ENCODE results near the gene SUMF2. TPM values are rescaled to one million over a fixed set of nuclear protein-coding genes. Genes with fewer than 3 reads are reported as not detected.
A peak's percentile ranks its signal among the peaks of the same experiment; 100 is the strongest.
"Not testable (repeated sequence)": the region's sequence is repeated elsewhere in the genome, so short reads cannot be mapped to it uniquely, and the experiment has no call there.

The SUMF2 gene
- total and polyA plus RNA-seq, 2 experiments from 2014 or later = 32.9 to 45.7 TPM

DNA sequence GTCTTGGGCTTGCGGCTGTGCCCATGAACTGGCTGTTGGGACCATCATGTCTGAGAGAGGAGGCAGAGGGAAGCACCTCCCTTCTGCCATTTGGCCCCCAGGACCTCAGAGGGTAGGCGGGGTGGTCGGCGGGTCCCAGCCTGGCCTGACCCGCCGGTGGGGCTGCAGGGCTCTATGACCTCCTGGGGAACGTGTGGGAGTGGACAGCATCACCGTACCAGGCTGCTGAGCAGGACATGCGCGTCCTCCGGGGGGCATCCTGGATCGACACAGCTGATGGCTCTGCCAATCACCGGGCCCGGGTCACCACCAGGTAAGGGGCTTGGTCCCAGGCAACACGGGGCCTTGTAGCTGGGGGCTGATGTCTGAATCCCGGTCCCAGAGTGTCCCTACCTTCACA, 14.1 kb downstream of the SUMF2 start:
- Histone ChIP-seq H3K4me2 (no peak overlapping the region), H3K27ac (ENCODE audit: low read depth) (no peak overlapping the region), H3K36me3 (ENCODE audit: insufficient read depth) (no peaks in the 10 kb centered on the region; the same call in 1 of the 2 replicates), H3F3A (replicated peaks; ENCODE audit: low read depth) (0 out of 2 replicates have a peak, but pooled peaks cover 1% of the 10 kb centered on the region), H3K27me3 (ENCODE audit: insufficient read depth) (no peaks in the 10 kb centered on the region), H3K4me1 (ENCODE audit: insufficient read depth) (no peaks in the 10 kb centered on the region), H3K79me2 (replicated peaks; ENCODE audit: insufficient read depth) (no peaks in the 10 kb centered on the region), H4K20me1 (replicated peaks; ENCODE audit: insufficient read depth) (no peaks in the 10 kb centered on the region), H3K9me2 (ENCODE audit: insufficient read depth) (no peaks in the 10 kb centered on the region), H3K4me3 (no peak overlapping the region), H2AFZ (no peak overlapping the region)
- TF ChIP-seq POLR2AphosphoS5 (IDR thresholded peaks at IDR 0.05; ENCODE audit: low read depth) = no peak
- no peak for TF ChIP-seq JUNB (IDR thresholded peaks at IDR 0.05; ENCODE audit: unreplicated experiment)
- TF ChIP-seq ZNF331 (CRISPR knock-in tag; IDR thresholded peaks at IDR 0.05; ENCODE audit: low read depth) = no peak
- peaks cover 11% of the 10 kb centered on the region for H3K27me3 Mint-ChIP-seq (ENCODE audit: insufficient read depth, low read depth, poor library complexity)
- no peak overlapping the region for H3K4me3 Mint-ChIP-seq
- ATAC-seq = no peak
- peaks cover 2% of the 10 kb centered on the region; the same call in 2 of the 3 replicates for H3K4me1 Mint-ChIP-seq
- peaks cover 23% of the 10 kb centered on the region for H3K36me3 Mint-ChIP-seq (ENCODE audit: low read depth)
- no peak for DNase-seq (ENCODE audit: low spot score)
- H3K9me3 Mint-ChIP-seq = no peaks in the 10 kb centered on the region; the same call in 2 of the 3 replicates
- H3K27ac Mint-ChIP-seq = no peak overlapping the region

DNA sequence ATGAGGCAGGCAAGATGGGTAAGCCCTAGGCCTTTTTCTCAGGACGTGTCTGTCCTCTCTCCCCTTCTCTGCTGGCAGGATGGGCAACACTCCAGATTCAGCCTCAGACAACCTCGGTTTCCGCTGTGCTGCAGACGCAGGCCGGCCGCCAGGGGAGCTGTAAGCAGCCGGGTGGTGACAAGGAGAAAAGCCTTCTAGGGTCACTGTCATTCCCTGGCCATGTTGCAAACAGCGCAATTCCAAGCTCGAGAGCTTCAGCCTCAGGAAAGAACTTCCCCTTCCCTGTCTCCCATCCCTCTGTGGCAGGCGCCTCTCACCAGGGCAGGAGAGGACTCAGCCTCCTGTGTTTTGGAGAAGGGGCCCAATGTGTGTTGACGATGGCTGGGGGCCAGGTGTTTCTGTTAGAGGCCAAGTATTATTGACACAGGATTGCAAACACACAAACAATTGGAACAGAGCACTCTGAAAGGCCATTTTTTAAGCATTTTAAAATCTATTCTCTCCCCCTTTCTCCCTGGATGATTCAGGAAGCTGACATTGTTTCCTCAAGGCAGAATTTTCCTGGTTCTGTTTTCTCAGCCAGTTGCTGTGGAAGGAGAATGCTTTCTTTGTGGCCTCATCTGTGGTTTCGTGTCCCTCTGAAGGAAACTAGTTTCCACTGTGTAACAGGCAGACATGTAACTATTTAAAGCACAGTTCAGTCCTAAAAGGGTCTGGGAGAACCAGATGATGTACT, 15.5 kb downstream of the SUMF2 start:
- DNase-seq (ENCODE audit: low spot score) (peak; percentile 59), ATAC-seq (peak; percentile 70)
- Histone ChIP-seq H3K4me3 (no peak overlapping the region), H4K20me1 (replicated peaks; ENCODE audit: insufficient read depth) (no peaks in the 10 kb centered on the region), H3K9me2 (ENCODE audit: insufficient read depth) (no peaks in the 10 kb centered on the region), H2AFZ (no peak overlapping the region), H3F3A (replicated peaks; ENCODE audit: low read depth) (no peaks in the 10 kb centered on the region), H3K79me2 (replicated peaks; ENCODE audit: insufficient read depth) (no peaks in the 10 kb centered on the region), H3K4me1 (ENCODE audit: insufficient read depth) (no peaks in the 10 kb centered on the region), H3K36me3 (ENCODE audit: insufficient read depth) (no peaks in the 10 kb centered on the region; the same call in 1 of the 2 replicates), H3K4me2 (no peak overlapping the region), H3K27me3 (ENCODE audit: insufficient read depth) (no peaks in the 10 kb centered on the region), H3K27ac (ENCODE audit: low read depth) (no peak overlapping the region)
- H3K4me1 Mint-ChIP-seq = no peaks in the 10 kb centered on the region
- peaks cover 21% of the 10 kb centered on the region for H3K36me3 Mint-ChIP-seq (ENCODE audit: low read depth)
- H3K27me3 Mint-ChIP-seq (ENCODE audit: insufficient read depth, low read depth, poor library complexity) = peaks cover 10% of the 10 kb centered on the region
- no peaks in the 10 kb centered on the region for H3K9me3 Mint-ChIP-seq
- TF ChIP-seq, protein P1, sequence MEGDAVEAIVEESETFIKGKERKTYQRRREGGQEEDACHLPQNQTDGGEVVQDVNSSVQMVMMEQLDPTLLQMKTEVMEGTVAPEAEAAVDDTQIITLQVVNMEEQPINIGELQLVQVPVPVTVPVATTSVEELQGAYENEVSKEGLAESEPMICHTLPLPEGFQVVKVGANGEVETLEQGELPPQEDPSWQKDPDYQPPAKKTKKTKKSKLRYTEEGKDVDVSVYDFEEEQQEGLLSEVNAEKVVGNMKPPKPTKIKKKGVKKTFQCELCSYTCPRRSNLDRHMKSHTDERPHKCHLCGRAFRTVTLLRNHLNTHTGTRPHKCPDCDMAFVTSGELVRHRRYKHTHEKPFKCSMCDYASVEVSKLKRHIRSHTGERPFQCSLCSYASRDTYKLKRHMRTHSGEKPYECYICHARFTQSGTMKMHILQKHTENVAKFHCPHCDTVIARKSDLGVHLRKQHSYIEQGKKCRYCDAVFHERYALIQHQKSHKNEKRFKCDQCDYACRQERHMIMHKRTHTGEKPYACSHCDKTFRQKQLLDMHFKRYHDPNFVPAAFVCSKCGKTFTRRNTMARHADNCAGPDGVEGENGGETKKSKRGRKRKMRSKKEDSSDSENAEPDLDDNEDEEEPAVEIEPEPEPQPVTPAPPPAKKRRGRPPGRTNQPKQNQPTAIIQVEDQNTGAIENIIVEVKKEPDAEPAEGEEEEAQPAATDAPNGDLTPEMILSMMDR (conservative IDR thresholded peaks at IDR 0.05; ENCODE audit: low read depth in 2 of 2) = peak; percentile 56
- TF ChIP-seq, protein P2, sequence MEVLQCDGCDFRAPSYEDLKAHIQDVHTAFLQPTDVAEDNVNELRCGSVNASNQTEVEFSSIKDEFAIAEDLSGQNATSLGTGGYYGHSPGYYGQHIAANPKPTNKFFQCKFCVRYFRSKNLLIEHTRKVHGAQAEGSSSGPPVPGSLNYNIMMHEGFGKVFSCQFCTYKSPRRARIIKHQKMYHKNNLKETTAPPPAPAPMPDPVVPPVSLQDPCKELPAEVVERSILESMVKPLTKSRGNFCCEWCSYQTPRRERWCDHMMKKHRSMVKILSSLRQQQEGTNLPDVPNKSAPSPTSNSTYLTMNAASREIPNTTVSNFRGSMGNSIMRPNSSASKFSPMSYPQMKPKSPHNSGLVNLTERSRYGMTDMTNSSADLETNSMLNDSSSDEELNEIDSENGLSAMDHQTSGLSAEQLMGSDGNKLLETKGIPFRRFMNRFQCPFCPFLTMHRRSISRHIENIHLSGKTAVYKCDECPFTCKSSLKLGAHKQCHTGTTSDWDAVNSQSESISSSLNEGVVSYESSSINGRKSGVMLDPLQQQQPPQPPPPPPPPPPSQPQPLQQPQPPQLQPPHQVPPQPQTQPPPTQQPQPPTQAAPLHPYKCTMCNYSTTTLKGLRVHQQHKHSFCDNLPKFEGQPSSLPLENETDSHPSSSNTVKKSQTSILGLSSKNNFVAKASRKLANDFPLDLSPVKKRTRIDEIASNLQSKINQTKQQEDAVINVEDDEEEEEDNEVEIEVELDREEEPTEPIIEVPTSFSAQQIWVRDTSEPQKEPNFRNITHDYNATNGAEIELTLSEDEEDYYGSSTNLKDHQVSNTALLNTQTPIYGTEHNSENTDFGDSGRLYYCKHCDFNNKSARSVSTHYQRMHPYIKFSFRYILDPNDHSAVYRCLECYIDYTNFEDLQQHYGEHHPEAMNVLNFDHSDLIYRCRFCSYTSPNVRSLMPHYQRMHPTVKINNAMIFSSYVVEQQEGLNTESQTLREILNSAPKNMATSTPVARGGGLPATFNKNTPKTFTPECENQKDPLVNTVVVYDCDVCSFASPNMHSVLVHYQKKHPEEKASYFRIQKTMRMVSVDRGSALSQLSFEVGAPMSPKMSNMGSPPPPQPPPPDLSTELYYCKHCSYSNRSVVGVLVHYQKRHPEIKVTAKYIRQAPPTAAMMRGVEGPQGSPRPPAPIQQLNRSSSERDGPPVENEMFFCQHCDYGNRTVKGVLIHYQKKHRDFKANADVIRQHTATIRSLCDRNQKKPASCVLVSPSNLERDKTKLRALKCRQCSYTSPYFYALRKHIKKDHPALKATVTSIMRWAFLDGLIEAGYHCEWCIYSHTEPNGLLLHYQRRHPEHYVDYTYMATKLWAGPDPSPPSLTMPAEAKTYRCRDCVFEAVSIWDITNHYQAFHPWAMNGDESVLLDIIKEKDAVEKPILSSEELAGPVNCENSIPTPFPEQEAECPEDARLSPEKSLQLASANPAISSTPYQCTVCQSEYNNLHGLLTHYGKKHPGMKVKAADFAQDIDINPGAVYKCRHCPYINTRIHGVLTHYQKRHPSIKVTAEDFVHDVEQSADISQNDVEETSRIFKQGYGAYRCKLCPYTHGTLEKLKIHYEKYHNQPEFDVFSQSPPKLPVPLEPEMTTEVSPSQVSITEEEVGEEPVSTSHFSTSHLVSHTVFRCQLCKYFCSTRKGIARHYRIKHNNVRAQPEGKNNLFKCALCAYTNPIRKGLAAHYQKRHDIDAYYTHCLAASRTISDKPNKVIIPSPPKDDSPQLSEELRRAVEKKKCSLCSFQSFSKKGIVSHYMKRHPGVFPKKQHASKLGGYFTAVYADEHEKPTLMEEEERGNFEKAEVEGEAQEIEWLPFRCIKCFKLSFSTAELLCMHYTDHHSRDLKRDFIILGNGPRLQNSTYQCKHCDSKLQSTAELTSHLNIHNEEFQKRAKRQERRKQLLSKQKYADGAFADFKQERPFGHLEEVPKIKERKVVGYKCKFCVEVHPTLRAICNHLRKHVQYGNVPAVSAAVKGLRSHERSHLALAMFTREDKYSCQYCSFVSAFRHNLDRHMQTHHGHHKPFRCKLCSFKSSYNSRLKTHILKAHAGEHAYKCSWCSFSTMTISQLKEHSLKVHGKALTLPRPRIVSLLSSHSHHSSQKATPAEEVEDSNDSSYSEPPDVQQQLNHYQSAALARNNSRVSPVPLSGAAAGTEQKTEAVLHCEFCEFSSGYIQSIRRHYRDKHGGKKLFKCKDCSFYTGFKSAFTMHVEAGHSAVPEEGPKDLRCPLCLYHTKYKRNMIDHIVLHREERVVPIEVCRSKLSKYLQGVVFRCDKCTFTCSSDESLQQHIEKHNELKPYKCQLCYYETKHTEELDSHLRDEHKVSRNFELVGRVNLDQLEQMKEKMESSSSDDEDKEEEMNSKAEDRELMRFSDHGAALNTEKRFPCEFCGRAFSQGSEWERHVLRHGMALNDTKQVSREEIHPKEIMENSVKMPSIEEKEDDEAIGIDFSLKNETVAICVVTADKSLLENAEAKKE (CRISPR knock-in tag; IDR thresholded peaks at IDR 0.05) = no peak
- H3K27ac Mint-ChIP-seq = no peak overlapping the region
- no peak overlapping the region for H3K4me3 Mint-ChIP-seq

DNA sequence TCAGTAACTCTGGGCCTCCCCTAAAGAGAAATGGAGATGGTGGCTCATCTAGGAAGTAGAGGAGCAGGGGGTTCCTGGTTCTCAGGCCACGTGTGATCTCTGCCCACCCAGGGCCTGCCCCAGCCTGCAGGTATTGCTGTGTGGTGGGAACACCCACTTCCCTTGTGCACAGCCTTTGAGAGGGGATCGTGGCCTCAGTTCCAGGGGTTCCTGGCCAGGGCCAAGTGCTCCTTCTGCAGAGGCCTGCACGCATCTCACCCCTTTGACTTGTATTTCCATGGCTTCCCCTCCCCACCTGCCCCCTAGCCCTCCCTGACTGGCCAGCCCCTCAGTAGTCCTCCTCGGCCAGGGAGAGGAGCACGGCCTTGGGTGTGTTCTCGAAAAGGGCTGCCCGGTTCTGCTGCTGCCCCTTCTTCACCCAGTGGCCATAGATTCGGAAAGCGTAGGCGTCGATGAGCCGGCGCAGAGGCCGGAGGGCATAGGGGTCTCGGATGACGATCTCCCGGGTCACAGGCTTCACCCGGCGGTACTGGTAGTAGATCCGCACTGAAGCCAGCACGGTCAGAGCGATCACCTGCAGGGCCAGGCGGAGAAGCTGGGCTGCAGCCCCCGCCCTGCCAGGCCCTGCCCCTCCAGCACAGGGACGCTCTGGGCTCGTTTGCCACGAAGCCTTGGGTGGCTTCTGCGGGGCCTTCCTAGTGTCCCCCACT, 16.8 kb downstream of the SUMF2 start:
- H3K36me3 ChIP-seq (ENCODE audit: insufficient read depth); H3K27ac ChIP-seq (ENCODE audit: low read depth); H2AFZ ChIP-seq; H3K4me1 Mint-ChIP-seq; H3K4me3 ChIP-seq; H3K4me1 ChIP-seq (ENCODE audit: insufficient read depth); H3K27ac Mint-ChIP-seq; DNase-seq (ENCODE audit: low spot score); H3K4me2 ChIP-seq; H3F3A ChIP-seq (replicated peaks; ENCODE audit: low read depth); H3K9me2 ChIP-seq (ENCODE audit: insufficient read depth); H3K9me3 Mint-ChIP-seq; H4K20me1 ChIP-seq (replicated peaks; ENCODE audit: insufficient read depth); ATAC-seq; H3K4me3 Mint-ChIP-seq; H3K27me3 ChIP-seq (ENCODE audit: insufficient read depth); H3K79me2 ChIP-seq (replicated peaks; ENCODE audit: insufficient read depth): not testable (repeated sequence)
- Mint-ChIP-seq H3K27me3 (ENCODE audit: insufficient read depth, low read depth, poor library complexity) (peaks cover 12% of the 10 kb centered on the region), H3K36me3 (ENCODE audit: low read depth) (peaks cover 21% of the 10 kb centered on the region)

Data from GM23338 (cell line).